Left hindlimb (tissue), 1 donor: ENCODE data around the gene SIGLEC1.
A peak's percentile ranks its signal among the peaks of the same experiment; 100 is the strongest.

Experiments used
- DNase-seq: peaks from one replicate; pipeline ENCODE4 v3.0.0-alpha.2; 2018

The SIGLEC1 gene

DNA sequence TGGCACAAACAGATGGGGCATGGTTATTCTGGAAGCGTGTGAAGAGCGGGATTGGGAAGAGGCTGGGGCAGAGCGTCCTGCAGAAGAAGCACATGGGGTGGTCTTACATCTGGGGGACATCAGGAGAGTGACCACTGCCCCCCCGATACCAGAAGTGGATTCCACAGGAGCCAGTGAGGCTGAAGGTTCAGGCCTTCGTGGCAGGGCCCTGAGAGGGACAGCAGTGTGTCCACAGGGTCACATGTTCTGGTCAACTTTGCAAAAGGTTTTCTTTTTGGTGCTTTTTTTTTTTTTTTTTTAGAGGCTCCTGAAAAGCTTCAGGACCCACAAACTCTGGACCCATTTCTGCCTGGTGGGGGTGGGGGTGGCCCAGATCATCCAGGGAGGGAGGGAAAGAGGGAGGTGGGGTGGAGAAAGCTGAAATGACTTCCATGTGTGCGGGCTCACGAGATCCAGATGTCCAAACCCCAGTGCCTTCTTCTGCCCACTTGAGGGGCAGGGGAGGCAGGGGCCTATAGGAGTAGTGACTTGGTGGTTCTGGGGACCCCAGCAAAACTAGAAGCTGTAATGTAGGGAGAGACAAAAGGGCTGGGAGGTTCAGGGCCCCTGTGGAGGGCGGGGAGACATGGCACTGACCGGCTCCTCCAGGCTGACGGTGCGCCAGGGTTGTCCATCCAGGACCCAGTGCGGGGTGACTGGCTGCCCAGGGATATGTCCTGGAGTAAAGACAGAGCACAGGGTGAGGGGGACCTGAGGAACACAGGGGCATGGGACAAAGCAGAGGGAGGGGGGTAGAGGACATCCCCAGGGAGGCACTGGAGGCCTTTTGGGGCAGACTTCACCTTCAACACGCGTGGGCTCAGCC, 33.3 kb downstream of the SIGLEC1 start:
- DNase-seq, result no peak

DNA sequence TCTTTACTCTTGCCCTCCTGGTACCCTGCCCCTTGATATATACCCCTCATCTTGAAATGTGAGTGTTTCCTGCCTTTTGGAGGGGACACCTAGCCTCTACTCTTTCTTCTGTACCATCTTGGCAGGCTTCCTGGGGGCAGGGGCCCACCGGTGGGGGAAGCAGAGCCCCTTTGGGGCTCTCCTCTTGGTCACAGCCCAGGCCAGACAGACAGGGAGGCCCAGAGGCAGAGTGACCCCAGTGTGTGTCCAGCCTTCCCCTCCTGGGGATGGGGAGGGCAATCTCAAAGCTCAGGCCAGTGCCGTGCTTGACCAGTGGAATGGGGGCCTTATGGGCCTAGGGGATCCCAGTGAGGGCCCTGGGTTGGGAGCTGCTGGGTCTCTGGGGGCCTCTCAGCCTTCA, 34.2 kb downstream of the SIGLEC1 start:
- no peak for DNase-seq

DNA sequence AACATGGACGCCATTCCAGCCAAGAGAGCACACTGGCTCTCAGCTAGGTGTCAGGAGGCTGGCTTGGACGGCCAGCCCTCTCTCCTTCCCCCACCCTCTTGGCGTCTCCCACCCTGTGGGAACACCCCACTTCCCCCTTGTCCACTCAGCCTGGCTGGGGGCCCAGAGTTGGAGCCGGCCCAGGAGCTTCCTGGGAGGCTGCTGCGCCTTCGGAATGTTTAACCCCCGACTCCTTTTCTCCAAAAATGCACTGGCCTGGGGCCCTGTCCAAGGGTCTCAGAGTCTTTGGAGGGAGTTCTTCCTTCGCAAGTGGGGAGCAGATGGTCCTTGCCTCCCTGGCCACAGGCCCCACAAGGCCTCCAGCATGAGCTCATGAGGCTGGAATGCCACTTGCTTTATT, 34.7 kb downstream of the SIGLEC1 start:
- peak; percentile 80 for DNase-seq

GRCh38 chr20:3674995-3675900, 37.2 kb downstream of the SIGLEC1 start:
- no peak for DNase-seq

- no peak for DNase-seq
Observed at GRCh38 chr20:3674447-3674846, 38.0 kb downstream of the SIGLEC1 start.

GRCh38 chr20:3673221-3674070, 39.0 kb downstream of the SIGLEC1 start:
- no peak for DNase-seq

DNA sequence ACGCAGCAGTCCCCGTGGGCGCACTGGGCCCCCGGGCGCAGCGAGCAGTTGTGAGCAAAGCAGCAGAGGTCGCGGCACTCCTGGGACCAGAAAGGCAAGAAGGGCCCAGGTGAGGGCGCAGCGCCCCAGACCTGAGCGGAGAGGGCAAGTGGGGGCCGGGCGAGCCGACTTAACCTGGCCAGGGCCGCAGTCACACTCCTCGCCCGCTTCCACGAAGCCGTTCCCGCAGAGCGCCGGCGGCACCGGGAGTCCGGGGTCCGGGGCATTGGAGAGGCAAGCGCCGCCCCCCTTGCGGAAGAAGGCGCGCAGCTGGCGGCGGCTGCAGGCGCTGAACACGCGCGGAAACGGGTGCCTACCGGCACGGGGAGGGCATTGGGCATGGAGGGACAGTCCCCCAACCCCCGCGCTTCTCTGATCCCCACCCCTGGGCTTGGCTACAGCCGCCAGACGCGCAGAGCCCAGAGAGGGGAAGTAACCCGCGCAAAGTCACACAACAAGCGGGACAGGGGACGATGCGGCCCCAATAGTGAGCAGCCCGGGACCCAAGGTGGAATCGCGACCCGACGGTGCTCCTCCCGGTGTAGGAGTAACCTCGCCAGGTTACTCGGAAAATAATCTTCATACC, 39.7 kb downstream of the SIGLEC1 start:
- DNase-seq, result no peak

- DNase-seq, result peak; percentile 27
Observed at GRCh38 chr20:3671986-3672546, 40.3 kb downstream of the SIGLEC1 start.

DNA sequence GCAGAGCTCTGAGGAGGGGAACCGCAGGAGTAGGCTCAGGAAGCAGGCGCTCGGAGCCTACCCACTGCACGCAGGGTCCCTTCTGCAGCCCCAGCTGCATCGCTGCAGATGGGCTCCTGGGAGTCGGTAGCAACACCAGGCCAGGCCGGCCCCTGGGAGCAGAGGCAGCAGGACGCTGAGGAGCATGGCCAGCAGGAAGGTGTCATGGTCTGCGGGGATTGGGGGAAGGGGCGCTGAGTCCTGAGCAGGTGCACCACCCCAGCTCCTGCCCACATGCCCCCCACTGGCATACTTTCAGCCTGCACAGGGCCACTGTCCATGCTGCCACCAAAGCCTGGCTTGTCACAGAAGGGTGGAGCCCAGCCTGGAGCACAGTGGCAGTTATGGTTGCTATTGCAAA, 41.5 kb downstream of the SIGLEC1 start:
- DNase-seq, result no peak

DNA sequence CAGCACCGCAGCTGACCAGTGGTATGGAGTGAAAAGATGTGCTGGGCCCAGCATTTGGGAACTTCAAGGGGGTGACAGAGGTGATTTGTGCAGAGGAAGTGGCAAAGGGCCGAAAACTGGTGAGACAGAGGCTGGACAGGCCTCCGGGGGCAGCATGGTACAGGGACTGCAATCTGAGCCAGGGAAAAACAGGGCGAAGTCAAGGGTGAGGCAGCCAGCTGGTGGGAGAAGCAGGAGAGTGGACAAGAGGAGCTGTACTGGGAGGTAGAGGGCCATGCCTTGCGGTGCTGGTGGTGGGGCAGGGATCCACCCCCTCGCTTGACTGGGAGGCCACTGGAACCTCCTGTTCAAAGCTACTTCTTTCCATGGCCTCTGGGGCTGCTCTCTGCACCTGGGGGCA, 41.9 kb downstream of the SIGLEC1 start:
- peak; percentile 27 for DNase-seq

GRCh38 chr20:3669710-3670367, 42.6 kb downstream of the SIGLEC1 start:
- peak; percentile 28 for DNase-seq

GRCh38 chr20:3667434-3668037, 44.9 kb downstream of the SIGLEC1 start:
- DNase-seq, result peak; percentile 16

GRCh38 chr20:3663858-3664257, 48.5 kb downstream of the SIGLEC1 start:
- no peak for DNase-seq

- no peak for DNase-seq
Observed at GRCh38 chr20:3663031-3663701, 49.2 kb downstream of the SIGLEC1 start, which contains the start of gene GFRA4. Gene GFRA4 (minus strand): TSS chr20:3663399. CDS start chr20:3663399, 0 bp downstream.
